T-helper 1 cell treated with Interleukin-12 subunit alpha and Interleukin-12 subunit beta and Interleukin-4 antibody, amounts not matched to agents 30 ng/mL and 1 ng/mL, for 36 hours (primary cell): ENCODE data around the gene SCYGR3. TPM values are rescaled to one million over a fixed set of nuclear protein-coding genes. Genes with fewer than 3 reads are reported as not detected.
"Not testable (repeated sequence)": the region's sequence is repeated elsewhere in the genome, so short reads cannot be mapped to it uniquely, and the experiment has no call there.

Experiments
- intact Hi-C: fragments of 100-400 bp; cut with micrococcal nuclease; formaldehyde crosslinking; loops from one replicate; pipeline ENCODE4 v1.15.1; 2024
- total RNA-seq: library from RNA; stranded (reverse); gene quantifications from 2 replicates; pipeline ENCODE4 v1.2.3, GENCODE V29; 2022

SCYGR3 gene
- total RNA-seq, 1 donor from 2014 or later = not detected

- intact Hi-C loops = no loop called here
These were observed 394 bp downstream of the SCYGR3 start for GRCh38 chr2:227614246-227614645.

GRCh38 chr2:227613272-227613660 lies 1.4 kb downstream of the SCYGR3 start:
- intact Hi-C loops = no loop called here

DNA sequence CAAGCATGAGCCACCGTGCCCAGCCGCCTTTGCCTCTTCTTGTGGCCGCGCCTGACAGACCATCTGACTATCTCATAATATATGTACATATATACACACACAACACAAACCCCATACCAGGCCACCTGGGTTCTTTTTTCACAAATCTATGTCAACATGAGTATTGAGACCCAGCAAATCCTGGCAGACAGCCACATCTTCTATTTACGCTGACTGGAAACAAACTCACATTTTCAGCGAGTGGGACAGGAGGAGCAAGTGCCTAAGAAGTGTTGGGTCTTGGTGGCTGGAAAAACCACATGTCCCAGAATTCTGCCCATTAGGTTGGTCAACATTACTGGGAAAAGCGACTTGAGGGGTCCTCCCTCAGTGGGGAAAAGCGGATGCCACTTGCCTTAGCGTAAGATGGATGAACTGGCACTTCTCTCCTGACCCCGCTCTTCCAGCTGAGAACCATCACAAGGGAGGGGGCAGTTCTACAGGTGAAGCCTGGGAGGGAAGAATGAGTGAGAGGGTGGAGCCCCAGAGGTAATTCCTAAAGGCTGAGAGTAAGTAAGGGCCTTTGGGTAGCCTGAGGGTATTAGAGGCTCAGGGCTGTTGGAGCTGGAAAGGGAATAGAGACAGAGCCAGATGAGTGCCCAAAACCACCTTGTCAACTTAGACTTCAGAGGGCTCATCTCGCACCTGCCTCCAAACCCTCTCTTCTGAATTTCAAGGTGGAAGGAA lies 1.9 kb downstream of the SCYGR3 start:
- intact Hi-C loops = no loop called here

DNA sequence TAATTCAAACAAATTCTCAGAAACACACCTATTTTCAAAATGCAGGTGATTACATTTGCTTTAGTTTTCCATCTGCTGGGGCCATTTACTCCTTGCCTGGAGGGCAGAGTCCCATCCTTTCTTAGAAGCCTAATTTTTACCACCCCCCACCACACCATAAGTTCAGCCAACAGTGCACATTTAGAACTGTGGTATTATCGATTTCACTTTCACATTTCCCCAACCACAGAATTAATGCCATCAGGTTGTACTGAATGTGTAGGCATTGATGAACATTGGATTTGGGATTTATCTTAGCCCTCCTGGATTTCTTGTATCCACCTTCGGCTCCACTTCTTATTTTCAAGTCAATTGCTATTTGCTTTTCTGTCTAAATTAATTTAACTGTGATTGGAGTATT lies 4.5 kb downstream of the SCYGR3 start:
- intact Hi-C loops = no loop called here

DNA sequence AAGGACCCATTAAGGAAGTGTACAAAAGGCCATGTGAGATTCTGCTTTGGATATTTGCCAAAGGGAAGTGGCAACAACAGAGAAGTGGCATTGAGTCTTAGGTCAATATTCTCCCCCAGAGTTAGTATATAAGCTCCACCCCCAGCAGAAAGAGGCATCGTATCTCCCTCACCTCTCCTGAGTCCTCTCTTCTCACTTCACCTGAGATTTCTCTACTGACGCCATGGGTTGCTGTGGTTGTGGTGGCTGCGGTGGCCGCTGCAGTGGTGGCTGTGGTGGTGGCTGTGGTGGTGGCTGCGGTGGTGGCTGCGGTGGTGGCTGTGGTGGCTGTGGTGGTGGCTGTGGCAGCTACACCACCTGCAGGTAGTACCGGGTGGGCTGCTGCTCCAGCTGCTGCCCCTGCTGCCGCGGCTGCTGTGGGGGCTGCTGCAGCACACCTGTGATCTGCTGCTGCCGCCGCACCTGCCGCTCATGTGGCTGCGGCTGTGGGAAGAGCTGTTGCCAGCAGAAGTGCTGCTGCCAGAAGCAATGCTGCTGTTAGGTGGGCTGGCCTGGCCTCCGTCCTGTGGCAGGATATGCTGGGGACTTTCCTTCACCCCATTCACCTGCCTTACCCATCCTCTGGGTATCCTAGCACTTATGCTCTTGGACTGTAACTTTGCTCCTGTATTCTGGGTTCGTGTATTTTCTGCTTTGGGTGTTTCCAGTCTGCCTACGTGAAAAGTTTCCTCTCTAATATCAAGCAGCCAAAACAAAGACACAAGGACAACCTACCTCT lies 5.9 kb downstream of the SCYGR3 start:
- intact Hi-C loops = no loop called here

- intact Hi-C loops = no loop called here
These were observed 6.7 kb downstream of the SCYGR3 start for GRCh38 chr2:227607941-227608340.

DNA sequence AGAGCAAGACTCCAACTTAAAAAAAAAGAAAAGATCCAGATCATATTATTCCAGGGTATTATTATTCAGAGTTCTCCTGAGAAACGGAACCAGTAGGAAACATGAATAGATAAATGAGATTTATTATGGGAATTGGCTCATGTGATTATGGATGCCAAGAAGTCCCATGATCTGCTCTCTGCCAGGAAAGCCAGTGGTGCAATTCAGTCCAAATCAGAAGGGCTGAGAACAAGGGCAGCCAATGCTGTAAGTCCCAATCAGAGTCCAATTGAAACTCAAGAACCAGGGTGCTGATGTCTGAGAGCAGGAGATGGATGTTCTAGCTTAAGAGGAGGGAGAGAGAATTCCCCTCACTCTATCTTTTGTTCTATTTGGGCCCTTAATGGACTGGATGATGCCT lies 8.2 kb downstream of the SCYGR3 start:
- intact Hi-C loops = no loop called here

DNA sequence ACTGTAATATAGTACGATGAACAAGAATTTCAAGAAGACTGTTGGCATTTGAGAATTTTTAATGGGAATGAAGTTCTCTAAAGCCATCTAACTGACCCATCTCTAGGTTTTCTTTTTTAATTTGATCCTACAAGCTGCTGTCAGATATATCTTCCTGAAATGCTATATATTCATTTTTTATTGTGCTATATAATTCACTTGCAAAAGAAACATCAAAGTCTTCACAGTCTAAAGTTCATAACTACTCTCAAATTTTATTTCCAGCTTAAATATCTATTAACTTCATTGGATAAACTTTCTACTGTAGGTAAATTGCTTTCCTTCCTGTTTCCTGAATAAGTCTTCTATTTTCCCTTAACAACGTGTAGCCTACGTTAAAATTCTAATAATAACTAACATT lies 12.3 kb downstream of the SCYGR3 start:
- intact Hi-C loops = no loop called here

GRCh38 chr2:227598835-227599503 lies 15.7 kb downstream of the SCYGR3 start, which contains the start of gene SCYGR2:
SCYGR2 (plus strand) TSS chr2:227598893; CDS start chr2:227598893, 0 bp downstream.
- intact Hi-C loops = not testable (repeated sequence)

DNA sequence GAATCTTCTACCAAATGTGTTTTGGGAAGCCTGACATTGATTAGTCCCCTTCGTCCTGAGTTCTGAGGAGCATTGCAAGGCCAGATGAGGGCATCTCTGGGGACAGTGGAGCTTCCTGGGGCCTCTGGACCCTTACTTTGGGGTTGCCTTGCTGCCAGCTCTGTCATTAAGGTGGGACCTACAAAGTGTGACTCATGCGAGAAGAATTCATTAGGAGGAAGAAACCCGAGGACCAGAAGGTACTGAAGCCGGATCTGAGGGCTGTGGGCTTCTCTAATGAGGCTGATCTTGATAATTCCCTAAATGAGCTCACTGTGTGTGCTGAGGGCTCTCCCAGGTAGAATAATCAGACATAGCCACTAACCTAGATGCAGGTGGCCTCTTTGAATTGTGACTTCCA lies 16.6 kb downstream of the SCYGR3 start:
- intact Hi-C loops = no loop called here

DNA sequence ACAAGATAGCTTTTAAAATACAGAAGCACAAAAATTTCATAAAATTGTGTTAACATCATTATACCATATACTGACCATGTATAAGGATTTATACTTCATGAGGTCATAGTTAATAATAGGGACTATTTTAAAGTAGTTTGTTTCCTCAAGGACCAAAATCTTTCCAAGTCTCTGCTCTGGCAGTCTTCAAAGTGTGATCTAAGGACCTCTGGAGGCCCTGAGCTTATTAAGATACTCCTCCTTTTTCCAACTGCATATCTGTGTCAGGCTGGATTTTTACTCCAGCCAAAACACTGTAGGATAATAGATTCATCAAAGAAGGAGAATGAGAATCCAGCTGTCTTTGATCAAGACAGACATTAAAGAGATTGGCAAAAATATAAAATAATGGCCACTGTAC lies 17.6 kb downstream of the SCYGR3 start:
- intact Hi-C loops = no loop called here

DNA sequence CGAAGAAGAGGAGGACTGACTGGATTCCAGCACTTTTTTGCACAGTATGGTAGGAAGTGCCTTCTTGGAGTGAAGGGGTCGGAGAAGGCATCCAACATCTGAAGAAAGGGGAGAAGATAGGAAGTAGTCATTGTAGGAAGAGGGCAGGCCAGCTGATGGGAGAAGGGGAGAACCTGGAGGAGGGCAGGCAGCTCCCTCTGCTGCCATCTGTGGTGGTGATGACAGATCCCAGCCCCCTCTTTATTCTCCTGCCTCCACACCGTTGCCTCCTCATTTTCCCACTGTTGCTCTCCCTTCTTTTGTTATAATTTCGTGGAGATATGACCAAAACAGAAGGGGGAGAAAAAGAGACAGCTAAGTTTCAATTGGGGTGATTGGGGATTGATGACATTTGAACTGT lies 18.8 kb downstream of the SCYGR3 start:
- intact Hi-C loops = no loop called here

DNA sequence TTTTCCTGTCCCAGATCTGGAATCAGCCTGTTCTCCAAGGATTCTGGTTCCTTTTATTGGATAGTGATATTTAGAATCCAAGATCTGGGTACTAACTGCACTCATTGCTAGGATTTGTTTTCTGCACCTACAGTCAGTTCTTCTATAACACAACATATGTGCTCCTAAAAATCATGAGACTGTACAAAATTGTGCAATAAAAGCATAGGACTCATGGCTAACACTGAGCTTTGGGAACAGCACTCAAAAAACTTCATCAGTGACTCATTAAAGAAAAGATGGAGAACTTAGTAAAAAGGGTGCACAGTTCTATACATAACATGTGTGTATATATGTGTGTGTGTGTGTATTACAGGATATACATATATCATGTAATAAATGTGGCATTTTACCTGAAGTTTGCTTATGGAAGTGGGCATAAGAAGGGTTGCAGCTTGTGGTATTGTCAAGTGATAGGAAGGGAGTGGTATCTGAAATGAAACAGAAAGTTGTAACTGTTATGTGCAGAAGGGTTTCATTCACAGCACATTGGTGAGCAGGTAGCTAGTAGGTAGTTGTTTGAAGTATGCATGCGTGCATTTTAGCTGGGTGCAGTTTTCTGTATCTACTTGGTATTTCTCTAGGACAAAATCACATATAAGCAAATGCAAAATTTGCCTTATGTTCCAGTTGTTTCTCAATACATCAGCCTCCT lies 21.8 kb downstream of the SCYGR3 start:
- intact Hi-C loops = no loop called here

DNA sequence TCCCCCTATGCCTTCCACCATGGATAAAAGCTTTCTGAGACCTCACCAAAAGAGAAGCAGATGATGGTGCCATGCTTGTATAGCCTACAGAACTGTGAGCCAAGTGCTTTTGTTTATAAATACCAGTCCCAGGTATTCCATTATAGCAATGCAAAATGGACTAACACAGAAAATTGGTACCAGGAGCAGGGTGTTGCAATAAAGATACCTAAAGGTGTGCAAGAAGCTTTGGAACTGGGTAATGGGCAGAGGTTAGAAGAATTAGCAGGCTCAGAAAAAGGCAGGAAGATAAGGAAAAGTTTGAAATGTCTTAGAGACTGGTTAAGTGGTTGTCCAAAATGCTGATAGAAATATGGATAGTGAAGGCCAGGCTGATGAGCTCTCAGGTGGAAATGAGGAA lies 32.3 kb downstream of the SCYGR3 start:
- intact Hi-C loops = no loop called here

GRCh38 chr2:227579791-227580190 lies 34.8 kb downstream of the SCYGR3 start:
- intact Hi-C loops = no loop called here

DNA sequence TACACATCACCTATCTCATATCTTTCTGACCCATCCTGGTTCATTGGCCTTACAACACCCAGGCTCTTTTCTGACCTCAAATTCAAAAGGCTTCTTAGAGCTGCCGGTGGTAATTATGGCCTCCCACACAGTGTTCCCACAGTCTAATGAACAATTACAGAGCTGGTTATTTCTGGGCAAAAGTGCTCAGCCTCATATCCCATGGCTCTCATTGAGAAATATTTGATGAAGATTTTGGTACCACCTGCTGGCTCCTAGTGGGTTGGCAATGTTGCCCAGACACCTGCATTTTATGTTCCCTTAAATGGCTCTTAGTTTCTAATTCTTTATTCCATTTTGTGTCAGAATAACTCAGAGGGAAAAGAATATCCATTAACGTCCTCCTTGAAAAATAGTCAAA lies 36.0 kb downstream of the SCYGR3 start:
- intact Hi-C loops = no loop called here

- intact Hi-C loops = no loop called here
These were observed 37.1 kb downstream of the SCYGR3 start for GRCh38 chr2:227577555-227577954.

DNA sequence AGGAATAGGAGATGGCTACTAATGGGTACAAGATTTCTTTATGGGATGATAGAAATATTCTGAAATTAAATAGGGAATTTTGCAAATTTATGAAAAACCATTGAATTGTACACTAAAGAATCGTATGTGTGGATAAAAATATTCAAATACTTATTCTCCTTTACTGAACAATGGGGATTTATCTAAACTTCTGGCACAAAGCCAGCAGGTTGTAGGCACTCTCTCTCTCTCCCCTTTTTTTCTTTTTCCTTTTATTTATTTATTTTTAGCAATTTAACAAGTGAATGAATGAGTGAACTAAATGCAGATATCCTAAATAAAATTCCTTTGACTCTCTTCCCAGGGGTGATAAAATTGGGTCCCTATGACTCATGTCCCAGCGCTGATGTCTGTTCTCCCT lies 37.8 kb downstream of the SCYGR3 start:
- intact Hi-C loops = no loop called here

- intact Hi-C loops = no loop called here
These were observed 38.5 kb downstream of the SCYGR3 start for GRCh38 chr2:227576110-227576509.

DNA sequence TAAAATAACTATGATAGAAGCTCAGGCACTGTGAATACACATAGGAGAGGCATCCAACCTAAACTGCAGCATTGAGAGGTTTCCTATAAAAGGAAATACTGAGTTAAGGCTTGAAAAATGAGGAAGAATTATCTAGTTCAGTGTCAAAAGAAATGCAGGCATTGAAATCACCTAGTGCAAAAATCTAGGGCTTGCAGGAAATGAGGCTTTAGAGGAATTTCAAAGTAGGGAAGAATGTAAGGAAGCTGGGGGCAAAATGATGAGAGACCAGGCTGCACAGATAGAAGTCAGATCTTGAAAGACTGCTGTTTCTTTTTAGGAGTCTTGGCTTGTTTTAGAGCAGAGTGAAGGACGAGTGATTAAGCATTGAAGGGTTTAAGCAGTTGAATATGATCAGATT lies 44.0 kb downstream of the SCYGR3 start:
- intact Hi-C loops = no loop called here

DNA sequence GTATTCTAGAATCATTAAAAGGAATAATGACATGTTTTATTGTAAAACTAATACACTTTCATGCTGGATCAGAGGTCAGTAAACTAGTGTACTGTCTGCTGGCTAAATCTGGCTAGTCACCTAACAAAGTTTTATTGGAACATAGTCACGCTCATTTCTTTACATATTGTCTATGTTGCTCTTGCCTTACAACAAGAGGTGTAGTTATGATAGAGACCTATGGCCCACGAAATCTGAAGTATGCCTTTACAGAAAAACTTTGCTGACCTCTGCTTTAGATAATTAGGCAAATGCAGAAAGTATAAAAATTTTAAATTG lies 45.8 kb downstream of the SCYGR3 start:
- intact Hi-C loops = no loop called here

GRCh38 chr2:227566012-227566411 lies 48.6 kb downstream of the SCYGR3 start:
- intact Hi-C loops = no loop called here
